ENCODE measurements around the gene PPP2R5C.

PPP2R5C gene

DNA sequence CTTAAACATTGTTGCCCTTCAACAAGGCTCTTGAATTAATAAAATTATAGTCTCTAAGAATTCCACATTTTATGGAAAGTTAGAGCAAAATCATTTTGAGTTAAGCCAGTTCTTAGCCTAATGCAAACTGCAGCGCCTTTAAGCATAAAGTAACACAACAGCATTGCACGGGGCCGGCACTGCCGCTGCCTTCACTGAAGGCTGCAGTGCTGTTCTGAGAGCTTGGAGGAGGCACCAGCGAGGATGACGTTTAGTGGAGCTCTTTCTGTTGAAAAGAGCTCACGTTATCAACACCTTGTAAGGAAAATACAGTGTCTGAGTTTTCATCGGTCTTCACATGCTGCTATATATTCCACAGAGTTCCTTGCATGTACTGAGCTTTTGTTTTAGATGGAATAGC, 164.6 kb downstream of the PPP2R5C start:
- DNase-seq, result no peak

DNA sequence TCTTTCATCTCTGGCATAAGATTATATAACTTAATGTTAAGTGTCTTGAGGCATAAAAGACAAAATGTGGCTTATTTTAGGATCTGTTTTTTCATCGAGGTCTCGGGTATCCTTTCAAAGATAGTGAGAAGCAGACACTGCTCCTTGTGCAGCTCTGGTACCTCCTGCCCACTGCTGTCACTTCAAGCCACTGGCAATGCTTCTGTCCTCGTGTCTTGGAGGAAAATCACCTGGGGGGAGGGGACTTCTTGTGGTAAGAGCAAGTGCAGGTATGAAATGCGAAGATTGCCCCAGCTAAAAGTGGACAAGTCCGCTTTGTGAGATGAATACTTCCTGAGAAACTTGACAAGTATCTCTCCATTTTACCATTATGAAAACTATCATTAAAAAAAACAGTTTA, 165.1 kb downstream of the PPP2R5C start:
- no peak for DNase-seq

DNA sequence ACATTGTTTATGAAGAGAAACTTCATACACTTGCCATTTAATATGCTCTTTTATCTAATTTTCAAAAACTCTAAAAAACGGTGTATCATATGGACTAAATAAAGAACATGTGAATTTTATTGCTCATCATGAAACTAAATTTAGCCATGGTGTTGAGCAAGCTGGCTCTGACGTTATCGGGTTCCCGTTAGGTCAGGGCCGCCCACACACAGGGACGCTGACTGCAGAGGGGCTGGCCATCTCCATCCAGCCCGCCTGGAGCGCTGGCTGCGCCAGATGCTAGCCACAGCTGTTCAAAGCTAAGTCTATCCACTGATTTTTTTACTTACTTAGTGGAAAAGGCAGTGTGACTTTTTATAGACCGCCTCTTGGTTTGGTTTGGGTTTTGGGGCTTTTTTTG, 166.3 kb downstream of the PPP2R5C start:
- no peak for DNase-seq

DNA sequence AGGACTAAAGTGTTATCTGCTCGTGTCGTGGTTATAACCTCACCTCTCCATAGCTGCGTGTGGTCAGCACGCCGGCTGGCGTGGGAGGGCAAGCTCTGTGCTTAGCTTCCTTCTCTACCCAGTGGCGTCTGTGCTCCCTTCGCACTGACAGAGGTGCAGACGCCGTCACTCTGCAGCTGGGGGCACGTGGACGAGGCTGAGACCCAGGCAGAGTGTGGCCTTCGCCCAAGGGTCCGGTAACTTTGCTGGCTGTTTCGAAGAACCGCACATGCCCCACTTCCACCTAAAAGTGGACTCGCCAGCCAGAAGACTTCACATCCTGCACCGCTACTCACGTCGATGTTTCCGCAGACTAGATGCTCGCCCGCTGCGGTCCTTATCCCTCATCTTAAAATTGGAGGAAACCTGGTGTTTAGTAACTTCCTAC, 166.9 kb downstream of the PPP2R5C start:
- no peak for DNase-seq

DNA sequence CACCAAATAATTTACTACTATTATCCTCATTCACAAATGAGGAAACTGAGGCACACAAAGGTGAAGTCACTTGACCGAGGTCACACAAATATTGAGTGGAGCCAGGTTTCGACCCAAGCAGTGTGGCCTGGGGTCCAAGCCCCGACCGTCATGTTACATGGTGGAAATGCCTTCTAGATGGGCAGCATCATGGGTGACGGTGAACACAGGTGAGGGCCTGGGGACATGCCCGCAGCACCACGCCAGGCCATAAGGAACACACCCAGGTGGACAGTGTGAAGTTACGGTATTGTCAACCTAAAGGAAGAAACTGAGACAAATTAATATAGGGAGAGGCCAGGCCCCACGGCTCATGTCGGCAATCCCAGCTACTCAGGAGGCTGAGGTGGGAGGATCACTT, 167.6 kb downstream of the PPP2R5C start:
- DNase-seq, result no peak

DNA sequence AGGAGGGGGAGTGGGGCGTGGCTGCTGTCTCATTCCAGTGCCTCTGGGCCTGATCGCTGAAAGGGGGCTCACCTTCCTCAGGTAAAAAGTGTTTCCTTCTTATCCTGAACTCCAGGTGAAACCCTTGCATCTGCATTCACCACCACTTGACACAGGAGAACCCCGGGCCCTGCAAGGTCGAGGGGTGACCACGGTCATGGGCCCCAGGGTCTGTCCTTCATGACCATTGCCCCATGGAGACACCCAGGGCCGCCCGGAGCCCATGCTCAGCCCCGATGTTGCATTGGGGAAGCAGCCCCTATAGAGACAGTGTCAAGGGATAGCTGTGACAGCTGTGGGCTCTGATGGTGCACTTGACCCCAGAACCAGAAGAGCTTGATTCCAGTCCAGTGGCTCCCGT, 168.4 kb downstream of the PPP2R5C start:
- DNase-seq, result no peak

DNA sequence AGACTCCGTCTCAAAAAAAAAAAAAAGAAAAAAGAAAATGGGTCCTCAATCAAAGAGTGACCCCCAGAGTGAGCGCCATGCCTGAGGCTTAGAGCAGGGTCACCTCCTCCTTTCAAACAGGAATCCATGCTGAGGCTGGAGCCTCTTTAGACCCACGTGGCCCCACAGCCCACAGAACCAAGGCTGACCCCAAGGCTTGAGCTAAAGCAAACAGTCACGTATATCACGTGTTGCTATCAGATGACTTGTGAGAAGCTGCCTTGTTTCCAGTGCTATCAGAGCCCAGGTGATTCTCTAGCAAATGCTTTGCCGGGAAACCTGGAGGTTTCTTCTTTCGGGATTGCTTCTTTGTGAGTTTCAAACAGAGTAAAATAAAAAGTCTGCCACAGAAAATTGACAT, 171.2 kb downstream of the PPP2R5C start:
- DNase-seq, result no peak

DNA sequence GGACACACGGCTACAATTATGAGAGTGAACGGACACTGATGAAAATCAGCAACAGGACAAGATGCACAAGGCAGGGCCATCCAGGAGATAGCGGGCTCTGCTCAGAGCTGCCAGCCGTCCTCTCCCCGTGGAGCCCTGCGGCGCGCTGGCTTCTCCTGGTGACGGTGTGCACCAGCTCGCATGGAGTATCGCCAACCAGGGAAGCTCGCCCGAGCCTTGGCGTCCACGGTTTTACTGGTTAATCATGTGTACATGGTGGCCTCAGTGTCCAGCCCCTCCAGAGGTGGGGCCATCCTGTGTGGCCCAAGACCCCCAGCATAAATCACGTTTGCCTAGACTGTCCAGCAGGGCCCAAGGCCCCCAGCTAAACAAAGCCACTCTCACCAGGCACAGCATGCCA, 171.7 kb downstream of the PPP2R5C start:
- DNase-seq, result no peak

DNA sequence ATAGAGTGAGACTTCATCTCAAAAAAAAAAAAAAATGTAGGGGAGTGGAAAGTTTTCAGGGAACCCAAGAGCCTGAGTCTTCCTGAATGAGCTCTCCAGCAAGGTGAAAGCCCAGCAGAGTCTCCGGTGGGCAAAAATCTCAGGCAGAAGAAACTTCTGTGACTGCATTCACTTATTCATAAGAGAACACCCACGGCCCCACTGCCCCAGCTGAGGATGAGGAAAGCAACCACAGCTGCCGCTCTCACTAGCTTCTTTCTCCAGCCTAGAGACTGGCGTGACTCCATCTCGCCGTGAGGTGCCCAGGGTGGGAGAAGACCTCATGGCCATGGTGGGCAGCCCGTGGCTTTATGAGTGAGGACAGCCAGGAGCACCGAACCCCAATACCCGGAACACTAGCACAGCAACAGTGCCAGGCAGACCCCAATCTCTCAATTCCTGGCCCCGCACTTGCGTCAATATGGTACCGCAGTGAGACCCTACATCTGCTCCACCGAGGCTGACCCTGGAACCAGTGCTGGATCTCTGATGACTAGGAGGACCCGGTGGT, 173.2 kb downstream of the PPP2R5C start:
- DNase-seq, result no peak

DNA sequence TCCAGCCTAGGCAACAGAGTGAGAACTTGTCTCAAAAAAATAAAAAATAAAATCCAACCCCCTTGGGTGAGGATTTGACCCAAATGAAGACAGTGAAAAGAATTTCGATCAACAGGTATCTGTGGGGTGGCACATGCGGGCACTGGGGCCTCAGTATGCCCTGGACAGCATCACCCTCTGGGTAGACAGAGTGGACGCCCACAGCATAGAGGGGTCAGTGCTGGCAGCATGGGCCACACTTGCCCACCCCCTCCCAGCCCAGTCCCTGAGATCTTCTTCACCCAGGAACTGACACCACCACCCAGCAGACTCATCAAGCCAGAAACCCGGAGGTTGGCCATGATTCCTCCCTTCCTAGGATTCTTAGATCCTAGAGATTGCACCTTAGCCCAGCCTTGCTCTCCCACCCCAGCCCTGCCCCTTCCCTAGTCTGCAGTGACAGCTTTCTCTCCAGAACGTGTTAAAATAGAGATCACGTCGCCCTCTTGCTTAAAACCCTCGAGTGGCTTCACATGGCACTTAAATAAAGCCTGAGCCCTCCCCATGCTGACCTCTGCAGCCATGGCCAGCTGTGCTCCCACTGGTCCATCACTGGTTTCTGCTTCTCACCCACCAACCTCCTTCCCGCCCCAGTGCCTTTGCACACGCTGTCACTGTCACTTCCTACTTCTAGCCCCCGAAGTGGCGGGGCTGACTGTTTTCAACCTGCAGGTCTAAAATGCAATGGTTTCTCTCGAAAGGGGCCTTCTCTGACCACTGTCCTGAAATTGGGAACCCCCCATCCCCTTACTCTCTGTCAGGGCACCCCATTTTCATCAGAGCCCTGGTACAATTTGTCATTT, 176.6 kb downstream of the PPP2R5C start:
- no peak for DNase-seq

DNA sequence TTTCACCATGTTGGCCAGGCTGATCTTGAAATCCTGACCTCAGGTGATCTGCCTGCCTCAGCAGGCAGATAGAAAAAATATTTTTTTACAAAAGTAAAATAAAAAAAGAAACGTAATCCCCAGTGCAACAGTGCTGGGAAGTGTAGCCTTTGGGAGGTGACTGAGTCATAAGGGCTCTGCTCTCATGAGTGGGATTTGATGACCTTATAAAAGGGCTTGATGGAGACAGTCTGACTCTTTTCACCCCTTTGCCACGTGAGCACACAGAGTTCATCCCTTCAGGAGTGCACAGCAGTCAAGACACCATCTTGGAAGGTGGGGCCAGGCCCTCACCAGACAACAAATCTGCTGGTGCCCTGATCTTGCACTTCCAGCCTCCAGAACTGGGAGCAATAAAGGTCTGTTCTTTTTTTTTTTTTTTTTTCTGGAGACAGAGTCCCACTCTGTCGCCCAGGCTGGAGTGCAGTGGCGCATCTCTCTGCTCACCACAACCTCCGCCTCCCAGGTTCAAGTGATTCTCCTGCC, 178.2 kb downstream of the PPP2R5C start:
- DNase-seq, result no peak

DNA sequence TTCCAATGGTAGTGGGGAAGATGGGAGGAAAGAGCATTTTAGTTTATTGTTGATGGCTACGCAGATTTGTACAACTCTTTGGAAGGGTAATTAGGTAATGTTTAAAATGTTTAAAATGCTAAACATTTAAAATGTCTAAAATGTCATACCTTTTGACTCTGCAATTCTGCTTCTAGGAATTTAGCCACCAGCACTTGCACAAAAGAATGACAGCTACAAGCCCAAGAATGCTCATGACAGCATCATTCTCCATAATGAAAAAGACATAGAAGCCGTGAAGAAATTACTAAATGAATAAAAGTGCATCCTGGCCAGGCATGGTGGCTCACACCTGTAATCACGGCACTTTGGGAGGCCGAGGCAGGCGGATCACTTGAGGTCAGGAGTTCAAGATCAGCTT, 182.9 kb downstream of the PPP2R5C start:
- no peak for DNase-seq

DNA sequence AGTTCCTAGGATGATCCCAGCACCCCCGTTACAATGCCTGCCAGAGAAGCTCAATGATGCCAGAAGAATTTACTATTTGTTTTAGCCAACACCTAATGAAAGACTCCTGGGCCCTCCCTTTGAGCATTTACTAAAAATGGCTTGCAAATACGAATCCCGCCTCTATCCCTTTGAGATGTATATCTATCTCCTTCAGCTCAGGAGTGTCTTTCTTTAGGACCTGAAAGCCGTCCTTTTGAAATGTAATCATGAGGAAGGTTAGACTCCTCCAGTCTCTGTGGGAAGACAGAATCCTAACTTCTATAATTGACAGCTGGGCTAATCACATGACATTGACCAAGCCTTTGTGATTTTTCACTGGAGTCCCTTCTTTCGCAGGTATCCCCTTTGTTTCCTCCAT, 183.7 kb downstream of the PPP2R5C start:
- DNase-seq, result no peak

DNA sequence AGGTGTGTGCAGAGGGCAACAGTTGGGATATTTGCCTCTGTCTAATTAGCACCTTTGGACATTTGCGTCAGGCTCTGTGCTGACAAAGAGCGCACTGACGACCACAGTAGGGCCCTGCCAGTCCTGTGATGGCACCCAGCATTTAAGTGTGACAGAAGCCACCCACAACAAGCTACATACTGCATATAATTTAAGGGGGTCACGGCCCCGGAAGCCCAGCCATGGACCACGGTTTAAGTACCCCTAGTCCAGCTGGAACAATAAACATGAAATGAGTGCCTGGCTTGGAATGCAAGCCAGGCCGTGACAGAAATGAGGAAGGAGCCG, 186.0 kb downstream of the PPP2R5C start:
- DNase-seq, result no peak

DNA sequence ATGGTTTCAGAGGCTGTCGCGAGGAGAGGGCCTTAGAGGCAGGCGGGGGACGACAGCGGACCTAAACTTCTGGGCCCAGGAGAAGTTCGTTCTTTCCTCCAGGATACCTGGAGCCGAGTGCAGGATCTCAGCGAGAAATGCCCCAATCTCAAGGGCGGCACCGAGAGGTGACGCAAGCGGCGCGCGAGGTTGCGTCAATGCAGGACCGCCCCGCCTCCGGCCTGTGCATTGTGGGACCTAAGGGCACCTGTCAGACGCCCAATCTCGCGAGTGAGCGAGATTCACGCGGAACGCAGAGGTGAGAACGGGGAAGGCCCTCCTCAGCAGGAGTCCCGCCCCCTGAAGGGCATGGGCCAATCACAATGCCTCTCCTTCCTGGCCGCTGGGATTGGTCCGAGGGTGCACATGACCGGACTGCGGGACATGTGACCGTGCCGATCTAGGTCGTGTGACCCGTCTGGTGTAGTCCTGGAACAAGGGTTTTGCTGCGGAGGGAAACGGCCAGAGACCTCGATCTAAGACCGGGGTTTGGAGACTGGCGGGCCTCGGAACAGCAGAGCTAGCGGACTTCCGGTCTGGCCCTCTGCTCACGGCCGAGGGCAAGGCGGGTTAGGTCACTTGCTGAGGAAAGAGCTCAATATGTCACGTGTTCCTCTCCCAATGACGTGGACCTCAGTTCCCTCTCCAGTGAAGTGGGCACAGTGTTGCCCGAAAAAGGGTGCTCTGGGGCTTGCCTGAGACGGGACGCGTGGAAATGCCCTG, 186.6 kb downstream of the PPP2R5C start:
- DNase-seq, result peak; percentile 99

DNA sequence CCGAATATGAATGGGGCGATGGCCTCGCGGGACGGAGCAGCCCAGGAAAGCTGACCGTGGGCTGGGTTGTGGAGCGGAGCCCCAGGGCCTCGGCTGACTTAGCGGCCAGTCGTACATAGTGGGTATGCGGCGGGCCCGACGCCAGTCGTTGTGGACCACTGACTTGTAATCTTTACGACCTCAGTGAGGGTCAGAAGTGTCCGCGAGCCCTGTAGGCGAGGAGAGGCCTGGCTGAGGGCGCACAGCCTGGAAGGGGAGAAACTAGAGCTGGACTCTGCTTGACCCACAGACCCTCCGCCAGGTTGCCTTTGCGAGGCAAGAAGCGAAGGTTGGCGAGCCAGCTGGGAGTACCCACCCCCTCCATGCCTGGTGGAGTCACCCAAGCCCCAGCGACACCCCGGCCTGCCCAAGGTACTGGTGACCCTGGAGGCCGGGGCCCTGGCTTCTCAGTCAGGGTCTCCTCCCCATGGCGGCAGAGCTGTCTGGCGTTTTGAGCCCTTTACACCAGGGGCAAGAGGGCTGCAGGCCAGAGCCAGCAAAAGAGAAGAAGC, 187.2 kb downstream of the PPP2R5C start:
- no peak for DNase-seq

DNA sequence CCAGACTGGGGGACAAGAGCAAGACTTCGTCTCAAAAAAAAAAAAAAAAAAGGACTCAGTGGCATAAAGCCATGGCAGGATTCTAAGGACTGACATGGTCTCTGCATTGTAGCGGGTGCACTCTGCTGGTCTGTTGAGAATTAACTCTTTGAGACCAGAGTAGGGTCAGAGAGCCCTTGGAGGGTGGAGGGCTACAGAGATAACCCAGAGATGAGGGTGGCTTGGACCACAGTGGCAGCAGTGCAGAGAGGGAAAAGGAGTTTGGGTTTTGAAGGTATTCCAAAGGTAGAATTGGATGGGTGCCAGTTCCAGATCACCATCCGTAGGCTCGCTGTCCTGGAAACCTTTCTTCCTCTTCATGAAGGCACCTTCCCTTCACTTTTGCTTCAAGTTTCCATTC, 188.6 kb downstream of the PPP2R5C start:
- DNase-seq, result no peak

DNA sequence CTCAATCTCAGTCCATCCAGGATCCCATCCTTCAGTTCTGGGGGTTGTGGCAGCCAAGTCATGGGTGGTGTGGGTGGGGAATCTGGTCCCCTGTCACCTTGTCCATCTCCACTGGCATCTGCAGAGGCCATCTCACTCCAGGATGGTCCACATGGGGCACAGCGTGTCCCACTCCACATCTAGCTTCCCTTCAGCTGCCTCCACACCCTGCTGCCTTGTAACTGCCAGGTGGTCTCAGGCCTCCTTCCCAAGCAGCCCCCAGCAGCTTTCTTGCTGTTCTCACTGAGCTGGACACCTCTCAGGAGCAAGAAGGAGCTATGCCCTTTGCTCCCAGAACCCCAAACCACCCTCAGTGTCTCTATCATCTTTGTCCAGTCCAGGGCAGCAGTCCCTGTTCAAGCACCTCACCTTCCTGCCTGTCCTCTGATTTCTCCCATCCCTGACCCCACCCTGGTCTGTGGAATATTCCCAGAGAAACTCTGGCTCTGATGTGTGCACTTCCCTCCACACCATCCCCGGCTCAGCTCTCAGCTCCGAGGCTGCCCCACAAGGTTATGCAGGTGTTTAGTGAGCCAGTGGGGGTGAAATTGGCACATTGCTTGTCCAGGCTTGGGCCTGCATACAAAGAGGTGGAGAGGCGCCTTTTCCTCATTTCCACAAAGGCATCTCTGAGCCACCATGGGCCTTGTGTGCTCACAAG, 189.2 kb downstream of the PPP2R5C start:
- no peak for DNase-seq

DNA sequence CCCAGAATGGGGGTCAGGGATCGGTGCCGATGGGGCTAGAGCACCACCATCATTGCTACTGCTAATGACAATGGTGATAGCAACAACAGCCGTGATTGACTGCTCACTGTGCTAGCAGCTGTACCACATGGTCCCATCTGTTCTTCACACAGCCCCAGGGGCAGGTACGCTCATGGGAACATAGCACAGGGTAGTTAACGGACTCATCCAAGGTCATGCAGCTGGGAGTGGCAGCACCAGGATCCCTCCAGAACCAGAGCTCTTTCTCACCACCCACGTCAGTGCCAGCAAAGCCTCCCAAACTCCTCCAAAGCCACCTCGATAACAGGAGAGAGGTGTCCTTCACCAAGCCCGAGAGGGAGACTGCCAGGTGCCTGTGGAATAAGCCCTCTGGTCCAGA, 191.6 kb downstream of the PPP2R5C start:
- no peak for DNase-seq

DNA sequence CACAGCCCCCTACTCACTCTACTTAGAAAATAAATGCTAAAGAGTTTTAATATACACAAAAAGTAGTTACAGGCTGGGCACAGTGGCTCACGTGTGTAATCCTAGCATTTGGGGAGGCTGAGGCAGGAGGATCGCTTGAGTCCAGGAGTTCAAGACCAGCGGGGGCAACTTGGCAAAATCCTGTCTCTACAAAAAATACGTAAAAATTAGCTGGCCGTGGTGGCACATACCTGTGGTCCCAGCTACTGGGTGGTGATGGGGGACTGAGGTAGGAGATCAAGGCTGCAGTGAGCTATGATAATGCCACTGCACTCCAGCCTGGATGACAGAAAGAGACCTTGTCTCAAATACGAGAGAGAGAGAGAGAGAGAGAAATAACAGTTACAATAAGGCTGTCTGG, 193.0 kb downstream of the PPP2R5C start:
- DNase-seq, result no peak

DNA sequence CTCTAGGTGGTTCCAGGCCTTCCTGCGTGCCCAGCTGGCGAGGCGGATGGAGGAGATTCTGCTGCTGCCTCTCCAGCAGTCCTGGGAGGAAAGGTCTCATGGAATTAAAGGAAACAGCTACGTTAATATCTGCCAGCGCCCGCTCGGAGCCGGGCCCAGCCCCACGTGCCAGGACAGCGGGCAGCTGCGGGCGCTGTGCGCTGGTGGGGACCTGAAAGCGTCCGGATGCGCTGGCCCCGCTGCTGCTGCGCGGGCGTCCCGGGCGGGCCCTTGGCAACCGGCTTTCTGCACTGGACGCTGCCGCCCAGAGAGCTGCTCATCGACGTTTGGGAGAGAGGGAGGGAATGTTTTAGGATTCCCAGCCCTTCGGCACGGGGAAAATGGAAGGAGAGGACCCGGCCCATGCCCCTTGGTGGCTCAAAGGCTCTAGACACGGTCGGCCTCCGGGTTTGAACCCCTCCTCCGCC, 194.2 kb downstream of the PPP2R5C start:
- DNase-seq, result no peak

DNA sequence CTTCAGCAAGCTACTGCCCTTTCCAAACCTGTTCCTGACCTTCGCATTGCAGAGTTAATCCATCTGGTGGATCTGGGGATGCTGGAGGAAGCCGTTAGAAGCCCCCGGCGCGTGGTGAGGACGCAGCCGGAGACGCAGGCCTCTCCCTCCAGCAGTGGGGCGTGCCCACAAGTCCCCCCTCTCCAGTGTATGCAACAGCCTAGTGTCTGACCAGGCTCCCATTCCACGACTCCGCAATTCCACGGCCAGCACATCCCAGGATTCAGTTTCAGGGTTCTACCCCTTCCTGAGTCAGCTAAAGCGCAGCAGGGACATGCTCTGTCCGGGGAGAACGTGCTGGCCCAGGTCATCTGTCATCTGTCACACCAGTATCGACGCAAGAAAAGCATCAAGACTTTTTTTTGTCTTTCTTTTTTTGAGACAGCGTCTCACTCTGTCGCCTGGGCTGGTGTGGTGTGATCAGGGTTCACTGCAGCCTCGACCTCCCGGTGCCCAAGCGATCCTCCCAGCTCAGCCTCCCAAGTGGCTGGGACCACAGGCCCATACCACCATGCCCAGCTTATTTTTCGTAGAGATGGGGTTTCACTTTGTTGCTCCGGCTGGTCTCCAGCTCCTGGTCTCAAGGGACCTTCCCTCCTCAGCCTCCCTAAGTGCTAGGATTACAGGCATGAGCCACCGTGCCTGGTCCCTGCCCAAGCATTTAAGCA, 194.8 kb downstream of the PPP2R5C start:
- DNase-seq, result no peak
